GM18499 (cell line): ENCODE measurements around the gene CTSK.
"Not testable (repeated sequence)": the region's sequence is repeated elsewhere in the genome, so short reads cannot be mapped to it uniquely, and the experiment has no call there.

Experiments
- ATAC-seq: cut with Tn5 transposase; IDR thresholded peaks from one replicate; pipeline ENCODE4 v1.9.1; 2021; ENCODE audit warnings: moderate number of reproducible peaks; ENCODE audit not compliant: insufficient read depth, unreplicated experiment

The CTSK gene

GRCh38 chr1:150807249-150808023 lies 624 bp downstream of the CTSK start:
- no peak for ATAC-seq

- ATAC-seq = no peak
Measured at GRCh38 chr1:150805899-150806298, 2.2 kb downstream of the CTSK start.

GRCh38 chr1:150804671-150805070 lies 3.4 kb downstream of the CTSK start:
- ATAC-seq = no peak

- no peak for ATAC-seq
Measured at GRCh38 chr1:150799089-150799488, 9.0 kb downstream of the CTSK start.

- no peak for ATAC-seq
Measured at GRCh38 chr1:150798525-150798924, 9.5 kb downstream of the CTSK start.

GRCh38 chr1:150796374-150796773 lies 11.7 kb downstream of the CTSK start:
- no peak for ATAC-seq

- not testable (repeated sequence) for ATAC-seq
Measured at GRCh38 chr1:150793778-150794177, 14.3 kb downstream of the CTSK start.

- ATAC-seq = no peak
Measured at GRCh38 chr1:150793221-150793620, 14.8 kb downstream of the CTSK start.

GRCh38 chr1:150791585-150791984 lies 16.5 kb downstream of the CTSK start:
- ATAC-seq = no peak

- ATAC-seq = no peak
Measured at GRCh38 chr1:150789396-150789795, 18.7 kb downstream of the CTSK start.

GRCh38 chr1:150788946-150789345 lies 19.1 kb downstream of the CTSK start:
- ATAC-seq = no peak

GRCh38 chr1:150787455-150787854 lies 20.6 kb downstream of the CTSK start:
- ATAC-seq = no peak

- no peak for ATAC-seq
Measured at GRCh38 chr1:150780510-150780909, 27.6 kb downstream of the CTSK start.

- no peak for ATAC-seq
Measured at GRCh38 chr1:150778409-150778808, 29.7 kb downstream of the CTSK start.

GRCh38 chr1:150777544-150777943 lies 30.5 kb downstream of the CTSK start:
- ATAC-seq = no peak

GRCh38 chr1:150775931-150776505 lies 32.0 kb downstream of the CTSK start:
- ATAC-seq = not testable (repeated sequence)

GRCh38 chr1:150775276-150775675 lies 32.8 kb downstream of the CTSK start:
- no peak for ATAC-seq

GRCh38 chr1:150772326-150772725 lies 35.7 kb downstream of the CTSK start:
- no peak for ATAC-seq

GRCh38 chr1:150767704-150768103 lies 40.4 kb downstream of the CTSK start:
- not testable (repeated sequence) for ATAC-seq

GRCh38 chr1:150765977-150766301 lies 42.1 kb downstream of the CTSK start:
- ATAC-seq = not testable (repeated sequence)

- ATAC-seq = peak; percentile 68
Measured at GRCh38 chr1:150765296-150765976, 42.6 kb downstream of the CTSK start, which contains the start of gene CTSS. Gene CTSS, minus strand, starts transcription at chr1:150765778. Its CDS starts 1,015 bp downstream, at chr1:150764763.
